Measurements from ENCODE around the gene MRC1. TPM values are rescaled to one million over a fixed set of nuclear protein-coding genes. Genes with fewer than 3 reads are reported as not detected.

The MRC1 gene
- total and polyA plus RNA-seq, 10 of the 15 experiments (the other 5 are each of a cell fraction or from before 2014, with no cell fraction given): 0.01 to 0.21 (median 0.03) TPM; not detected in 5

- ChIA-PET CTCF (no interaction called here), SMC1A (ENCODE audit: uncharacterized antibody, unreplicated experiment) (interaction anchor here (0.7 kb wide), 1 partner anchor 114 kb away, joined by 3 read pairs; no protein-coding TSS in a partner anchor), RAD21 (ENCODE audit: unreplicated experiment) (no interaction called here), POLR2A (no interaction called here)
- no peak for TF ChIP-seq YY1 (IDR thresholded peaks at IDR 0.05; ENCODE audit: low read depth, low read length)
- no peak for TF ChIP-seq ZNF207 (IDR thresholded peaks at IDR 0.05; ENCODE audit: borderline replicate concordance)
- TF ChIP-seq FOXK2 (IDR thresholded peaks at IDR 0.05): no peak
- no peak for TF ChIP-seq SPI1 (IDR thresholded peaks at IDR 0.05; ENCODE audit: borderline replicate concordance, insufficient read depth, low read depth, low read length)
- no peak for TF ChIP-seq SREBF2 (IDR thresholded peaks at IDR 0.05; ENCODE audit: low read length)
- no peak for TF ChIP-seq SIN3A (IDR thresholded peaks at IDR 0.05; ENCODE audit: low read depth, low read length)
- TF ChIP-seq EP300 (IDR thresholded peaks at IDR 0.05; ENCODE audit: borderline replicate concordance in 1 of 2, control insufficient read depth in 1 of 2, low read depth in 2 of 2, low read length in 2 of 2): no peak
- TF ChIP-seq CREM (IDR thresholded peaks at IDR 0.05; ENCODE audit: low read depth): no peak
- TF ChIP-seq RCOR1 (conservative IDR thresholded peaks at IDR 0.05; ENCODE audit: low read depth, low read length): no peak
- no peak for TF ChIP-seq NR2F1 (conservative IDR thresholded peaks at IDR 0.05)
- TF ChIP-seq IRF3 (IDR thresholded peaks at IDR 0.05): no peak
- no peak for TF ChIP-seq IRF5 (IDR thresholded peaks at IDR 0.05; ENCODE audit: borderline replicate concordance)
- TF ChIP-seq NR2C1 (IDR thresholded peaks at IDR 0.05): no peak
- no peak for TF ChIP-seq MEF2A (IDR thresholded peaks at IDR 0.05; ENCODE audit: insufficient read depth, low read depth, low read length)
- no peak for TF ChIP-seq POLR2AphosphoS5 (IDR thresholded peaks at IDR 0.05; ENCODE audit: low read length)
- no peak for TF ChIP-seq CREB1 (IDR thresholded peaks at IDR 0.05; ENCODE audit: low read depth)
- no peak for TF ChIP-seq FOS (IDR thresholded peaks at IDR 0.05; ENCODE audit: borderline replicate concordance, extremely low read depth, insufficient read length)
- TF ChIP-seq MYC (IDR thresholded peaks at IDR 0.05; ENCODE audit: insufficient read depth, insufficient read length, insufficient replicate concordance, low read length, severe bottlenecking): no peak
- no peak for DNase-seq (ENCODE audit: low read depth, low spot score)
- no peak for ATAC-seq
- H3K79me2 ChIP-seq (ENCODE audit: control insufficient read depth, insufficient read depth, low read length): no peaks in the 10 kb centered on the region
- H3K36me3 ChIP-seq (ENCODE audit: control insufficient read depth in 2 of 2, insufficient read depth in 2 of 2, low read length in 1 of 2): no peaks in the 10 kb centered on the region
- H4K20me1 ChIP-seq (ENCODE audit: control insufficient read depth, insufficient read depth): no peaks in the 10 kb centered on the region
- no peak overlapping the region for H3K4me2 ChIP-seq (ENCODE audit: control insufficient read depth, insufficient read depth)
- BruUV-seq (replicated peaks): no TSS peak
- H3K9me3 ChIP-seq (replicated peaks; ENCODE audit: control insufficient read depth, insufficient read depth, low read length): no peaks in the 10 kb centered on the region
- H2AFZ ChIP-seq (ENCODE audit: control insufficient read depth, low read depth, low read length): no peak overlapping the region
- 28% methylated on average over 4 of the region's 4 CpGs for WGBS (ENCODE audit: insufficient coverage, insufficient replicate concordance, low lambda C conversion rate, missing lambda C conversion rate)
- H3K9ac ChIP-seq (ENCODE audit: control insufficient read depth, insufficient read depth, low read length): no peak overlapping the region
- no peak for FAIRE-seq
- H3K27ac ChIP-seq (ENCODE audit: control insufficient read depth, insufficient read depth): no peak overlapping the region
- intact Hi-C loops (cut with micrococcal nuclease; ENCODE audit: unreplicated experiment): no loop called here
- H3K4me3 ChIP-seq: no peak overlapping the region
- in situ Hi-C loops (cut with MboI): no loop called here
- no peaks in the 10 kb centered on the region for H3K4me1 ChIP-seq (ENCODE audit: control insufficient read depth, insufficient read depth, low read length)
- H3K27me3 ChIP-seq (replicated peaks in 1 of 2; ENCODE audit: control insufficient read depth in 2 of 2, insufficient read depth in 2 of 2, low read length in 1 of 2): no peaks in the 10 kb centered on the region; a peak in 1 of 4 replicates
Observed at GRCh38 chr10:17764142-17764541, 45.0 kb upstream of the MRC1 start.

All from GM12878 (cell line).